Measurements from ENCODE around the gene TMEM120B.

The TMEM120B gene

DNA sequence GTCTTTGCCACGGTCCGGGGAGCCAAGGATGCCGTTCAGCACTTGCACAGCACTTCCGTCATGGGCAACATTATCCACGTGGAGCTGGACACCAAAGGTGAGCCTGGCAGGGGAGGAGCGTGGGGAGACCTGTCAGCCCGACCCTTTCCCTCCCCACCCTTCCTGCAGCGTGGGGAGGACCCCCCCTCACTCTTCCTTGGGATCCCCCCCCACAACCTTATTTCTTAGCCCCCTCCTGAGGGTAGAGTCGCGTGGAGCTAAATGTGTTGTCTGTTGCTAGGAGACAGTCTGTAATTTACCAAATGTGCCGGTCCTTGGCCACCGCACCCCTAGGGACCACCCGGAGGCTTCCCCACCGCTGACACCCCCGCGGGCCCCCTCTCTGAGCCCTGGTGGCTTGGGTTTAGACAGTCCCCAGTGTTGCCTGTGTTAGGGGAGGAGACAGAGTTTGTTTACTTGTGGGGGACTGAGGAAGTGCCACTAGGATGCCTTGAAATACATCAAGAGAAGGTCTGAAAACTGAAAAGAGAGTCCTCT is 93.5 kb downstream of the TMEM120B start:
- no peak for DNase-seq (ENCODE audit: low spot score)

DNA sequence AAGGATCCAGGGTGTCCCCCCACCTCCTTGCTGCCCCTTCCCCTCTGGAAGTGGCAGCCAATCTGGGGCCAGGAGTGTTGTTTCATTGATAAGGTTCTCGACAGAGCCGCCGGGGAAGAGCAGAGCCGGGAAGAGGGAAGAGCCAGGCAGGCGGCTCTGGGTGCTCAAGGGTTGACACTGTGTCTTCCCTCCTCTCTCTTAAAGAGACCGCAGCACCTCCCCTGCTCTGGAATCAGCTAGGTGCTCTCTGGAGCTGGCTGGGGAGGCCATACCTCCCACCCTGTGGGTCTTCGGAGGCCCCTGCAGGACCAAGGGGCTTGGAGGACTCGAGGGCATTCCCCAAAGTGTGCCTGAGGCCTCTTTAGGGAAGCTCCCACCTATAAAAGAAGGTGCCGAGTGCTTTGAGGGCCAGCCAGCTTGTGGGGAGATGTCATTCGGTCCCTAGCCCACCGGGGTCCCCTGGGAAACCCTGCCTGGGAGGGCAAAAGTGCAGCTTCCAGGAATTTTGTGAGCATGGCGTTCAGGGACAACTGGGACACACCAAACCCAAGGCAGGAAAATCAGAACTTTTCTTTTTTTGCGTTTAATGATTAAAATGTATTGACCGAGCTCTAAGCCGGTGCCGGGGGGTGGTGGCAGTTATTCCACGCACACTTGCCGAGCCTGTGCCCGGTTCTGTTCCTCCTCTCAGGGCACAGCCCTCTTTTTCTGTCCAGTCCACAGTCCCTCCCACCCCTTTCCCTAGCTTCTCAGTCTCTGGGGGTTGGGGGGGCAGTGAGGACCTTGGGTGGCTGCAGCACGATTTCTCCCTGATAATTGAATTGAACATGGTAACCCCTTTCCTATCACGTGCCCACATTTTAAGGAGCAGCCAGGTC is 94.2 kb downstream of the TMEM120B start:
- DNase-seq (ENCODE audit: low spot score) = no peak

DNA sequence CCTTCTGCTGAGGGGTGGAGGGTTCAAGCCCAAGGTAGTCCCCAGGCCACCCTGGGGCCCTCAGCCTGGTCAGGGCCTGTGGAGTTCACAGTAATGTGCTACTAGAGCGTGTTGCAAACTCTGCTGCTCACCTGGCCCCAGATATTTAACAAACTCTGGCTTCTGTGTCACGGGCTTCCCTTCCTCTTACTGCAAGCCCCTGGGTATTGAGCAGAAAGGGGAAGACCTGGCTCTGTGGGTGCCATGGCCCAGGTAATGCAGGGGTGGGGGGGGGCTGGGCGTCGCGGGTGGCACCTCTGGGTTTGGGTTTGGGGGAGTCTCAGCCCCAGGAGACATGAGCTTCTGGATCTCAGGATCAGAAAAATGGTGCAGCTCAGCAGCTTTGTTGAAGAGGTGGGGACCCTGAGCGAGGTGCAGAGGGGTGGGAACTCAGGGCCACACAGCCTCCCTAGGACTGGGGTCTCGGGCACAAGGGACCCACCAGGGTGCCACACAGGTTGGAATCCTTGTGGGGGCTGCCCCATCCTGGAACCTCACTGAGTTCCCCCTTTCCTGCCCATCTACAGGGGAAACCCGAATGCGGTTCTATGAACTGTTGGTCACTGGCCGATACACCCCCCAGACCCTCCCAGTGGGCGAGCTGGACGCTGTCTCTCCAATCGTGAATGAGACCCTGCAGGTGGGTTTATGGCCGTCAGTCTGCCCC is 95.2 kb downstream of the TMEM120B start:
- DNase-seq (ENCODE audit: low spot score) = no peak

DNA sequence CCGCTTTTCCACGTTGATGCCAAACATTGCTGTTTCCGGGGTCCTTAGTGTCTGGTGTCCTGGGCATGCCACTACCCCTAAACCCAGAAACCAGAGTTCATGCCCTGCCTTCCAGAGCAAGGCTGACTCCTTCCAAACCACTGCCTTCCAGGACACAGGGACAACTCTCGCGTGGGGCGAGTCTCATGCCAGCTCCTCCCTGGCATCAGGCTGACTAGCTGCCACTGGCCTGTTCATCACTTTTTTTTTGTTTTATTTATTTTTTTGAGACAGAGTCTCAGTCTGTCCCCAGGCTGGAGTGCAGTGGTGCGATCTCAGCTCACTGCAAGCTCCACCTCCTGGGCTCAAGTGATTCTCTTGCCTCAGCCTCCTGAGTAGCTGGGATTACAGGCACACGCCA is 96.1 kb downstream of the TMEM120B start:
- no peak for DNase-seq (ENCODE audit: low spot score)

DNA sequence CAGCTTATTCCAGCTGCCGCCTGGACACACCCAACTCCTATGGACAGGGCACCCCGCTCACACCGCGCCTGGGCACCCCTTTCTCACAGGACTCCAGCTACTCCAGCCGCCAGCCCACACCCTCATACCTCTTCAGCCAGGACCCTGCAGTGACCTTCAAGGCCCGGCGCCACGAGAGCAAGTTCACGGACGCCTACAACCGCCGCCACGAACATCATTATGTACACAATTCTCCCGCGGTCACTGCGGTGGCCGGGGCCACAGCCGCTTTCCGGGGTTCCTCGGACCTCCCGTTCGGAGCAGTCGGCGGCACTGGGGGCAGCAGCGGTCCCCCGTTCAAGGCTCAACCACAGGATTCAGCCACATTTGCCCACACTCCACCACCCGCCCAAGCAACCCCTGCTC is 97.2 kb downstream of the TMEM120B start:
- no peak for DNase-seq (ENCODE audit: low spot score)

DNA sequence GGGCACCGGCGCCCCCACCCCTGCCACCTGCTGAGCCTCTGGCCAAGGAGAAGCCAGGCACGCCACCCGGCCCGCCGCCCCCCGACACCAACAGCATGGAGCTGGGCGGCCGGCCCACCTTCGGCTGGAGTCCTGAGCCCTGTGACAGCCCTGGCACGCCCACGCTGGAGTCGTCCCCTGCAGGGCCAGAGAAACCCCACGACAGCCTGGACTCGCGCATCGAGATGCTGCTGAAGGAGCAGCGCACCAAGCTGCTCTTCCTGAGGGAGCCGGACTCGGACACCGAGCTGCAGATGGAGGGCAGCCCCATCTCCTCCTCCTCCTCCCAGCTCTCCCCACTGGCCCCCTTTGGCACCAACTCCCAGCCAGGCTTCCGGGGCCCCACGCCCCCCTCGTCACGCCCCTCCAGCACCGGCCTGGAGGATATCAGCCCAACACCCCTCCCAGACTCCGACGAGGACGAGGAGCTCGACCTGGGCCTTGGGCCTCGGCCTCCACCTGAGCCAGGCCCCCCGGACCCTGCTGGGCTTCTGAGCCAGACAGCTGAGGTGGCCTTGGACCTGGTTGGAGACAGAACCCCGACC is 97.8 kb downstream of the TMEM120B start:
- DNase-seq (ENCODE audit: low spot score) = no peak

DNA sequence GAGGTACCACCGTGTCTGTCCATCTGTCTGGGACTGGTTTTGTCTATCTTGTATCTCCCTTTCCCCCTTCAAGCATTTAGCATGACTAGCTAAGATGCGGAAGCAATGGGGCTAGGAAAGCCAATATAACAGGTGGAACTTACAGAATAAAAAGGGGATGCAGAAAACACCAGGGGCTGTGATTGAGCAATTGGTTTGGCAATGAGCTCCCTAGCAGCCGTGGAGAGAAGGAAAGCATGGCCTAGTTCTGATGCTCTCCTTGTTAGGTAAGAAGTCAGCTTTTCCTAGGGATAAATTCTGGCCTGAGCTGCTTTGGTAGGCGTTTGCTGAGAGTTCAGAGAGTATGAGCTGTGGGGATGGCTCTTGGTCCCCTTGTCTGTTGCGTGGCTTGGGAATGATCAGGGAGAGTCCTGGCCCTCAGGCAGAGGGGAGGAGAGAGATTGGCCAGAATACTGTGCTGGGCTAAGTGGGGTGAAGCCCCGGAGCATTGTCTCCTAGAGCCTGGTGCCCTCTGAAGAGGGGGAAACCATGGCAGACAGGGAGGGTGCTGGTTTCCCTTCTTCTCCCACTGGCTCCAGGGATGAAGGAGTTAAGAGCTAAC is 98.4 kb downstream of the TMEM120B start:
- no peak for DNase-seq (ENCODE audit: low spot score)

DNA sequence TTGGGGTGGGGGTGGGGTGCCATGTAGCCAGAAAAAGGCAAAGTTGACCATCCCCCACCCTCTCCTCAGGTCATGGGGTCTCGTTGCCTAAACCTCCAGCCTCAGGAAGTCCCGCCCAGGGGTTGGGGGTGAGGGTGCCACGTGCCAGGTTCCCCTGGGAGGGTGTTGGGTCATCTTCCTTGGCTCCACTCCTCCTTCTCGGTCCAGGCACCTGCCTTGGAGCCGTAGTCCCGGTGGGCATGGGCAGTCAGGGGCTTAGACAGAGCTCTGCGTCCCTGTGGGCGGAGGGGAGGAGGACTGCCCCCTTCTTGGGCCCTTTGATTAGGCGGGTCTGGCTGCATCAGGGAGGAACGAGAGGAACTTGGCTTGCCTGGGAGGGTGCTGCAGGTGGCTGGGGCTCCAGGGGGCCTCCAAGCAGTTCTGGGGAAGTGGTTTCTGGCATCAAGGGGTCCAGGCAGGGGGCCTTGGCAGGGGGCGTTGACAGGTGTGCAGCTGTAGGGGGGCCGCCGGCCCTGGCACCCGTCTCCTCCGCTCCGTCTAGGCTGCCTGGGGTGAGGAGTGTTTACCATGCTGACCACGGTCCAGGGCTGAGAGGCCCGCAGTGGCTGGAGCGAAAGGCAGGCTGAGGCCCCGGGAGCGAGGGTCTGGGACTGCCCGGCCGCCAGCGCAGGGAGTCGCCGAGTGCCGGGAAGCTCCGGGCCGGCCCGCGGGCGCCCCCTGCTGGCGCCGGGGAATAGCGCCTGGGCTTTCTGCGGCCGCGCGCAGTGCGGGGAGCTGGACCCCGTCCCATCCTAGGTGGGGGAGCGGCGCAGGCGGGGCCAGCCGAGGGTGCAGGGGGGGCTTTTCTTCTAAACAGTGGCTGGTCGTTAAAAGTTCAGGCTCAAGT is 99.1 kb downstream of the TMEM120B start:
- DNase-seq (ENCODE audit: low spot score) = no peak

DNA sequence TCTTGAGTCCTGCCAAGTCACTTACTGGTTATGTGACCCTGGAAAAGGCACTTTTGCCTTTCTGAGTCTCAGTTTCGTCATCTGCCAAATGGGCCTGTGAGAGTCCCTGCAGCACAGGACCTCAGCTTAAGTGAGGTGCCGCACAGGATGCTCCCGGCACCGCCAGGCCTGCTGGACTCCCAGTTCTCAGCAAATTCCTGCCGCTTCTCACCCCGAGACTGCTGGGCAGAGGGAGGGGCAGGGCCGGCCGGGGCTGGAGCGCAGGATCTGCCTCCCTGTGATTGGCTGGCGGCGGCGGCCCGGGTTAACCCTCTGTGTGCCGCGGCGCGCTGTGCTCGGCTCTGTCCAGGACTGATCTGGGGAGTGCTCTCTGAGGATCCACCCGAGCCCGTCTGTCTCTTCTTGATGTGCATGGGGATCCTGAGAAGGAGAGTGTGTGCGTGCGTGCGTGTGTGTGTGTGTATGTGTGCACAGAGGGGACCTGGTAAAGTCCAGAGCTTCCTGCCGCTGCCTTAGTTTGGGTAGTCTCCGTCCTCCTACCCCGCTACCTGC is 99.8 kb downstream of the TMEM120B start:
- DNase-seq (ENCODE audit: low spot score) = no peak

DNA sequence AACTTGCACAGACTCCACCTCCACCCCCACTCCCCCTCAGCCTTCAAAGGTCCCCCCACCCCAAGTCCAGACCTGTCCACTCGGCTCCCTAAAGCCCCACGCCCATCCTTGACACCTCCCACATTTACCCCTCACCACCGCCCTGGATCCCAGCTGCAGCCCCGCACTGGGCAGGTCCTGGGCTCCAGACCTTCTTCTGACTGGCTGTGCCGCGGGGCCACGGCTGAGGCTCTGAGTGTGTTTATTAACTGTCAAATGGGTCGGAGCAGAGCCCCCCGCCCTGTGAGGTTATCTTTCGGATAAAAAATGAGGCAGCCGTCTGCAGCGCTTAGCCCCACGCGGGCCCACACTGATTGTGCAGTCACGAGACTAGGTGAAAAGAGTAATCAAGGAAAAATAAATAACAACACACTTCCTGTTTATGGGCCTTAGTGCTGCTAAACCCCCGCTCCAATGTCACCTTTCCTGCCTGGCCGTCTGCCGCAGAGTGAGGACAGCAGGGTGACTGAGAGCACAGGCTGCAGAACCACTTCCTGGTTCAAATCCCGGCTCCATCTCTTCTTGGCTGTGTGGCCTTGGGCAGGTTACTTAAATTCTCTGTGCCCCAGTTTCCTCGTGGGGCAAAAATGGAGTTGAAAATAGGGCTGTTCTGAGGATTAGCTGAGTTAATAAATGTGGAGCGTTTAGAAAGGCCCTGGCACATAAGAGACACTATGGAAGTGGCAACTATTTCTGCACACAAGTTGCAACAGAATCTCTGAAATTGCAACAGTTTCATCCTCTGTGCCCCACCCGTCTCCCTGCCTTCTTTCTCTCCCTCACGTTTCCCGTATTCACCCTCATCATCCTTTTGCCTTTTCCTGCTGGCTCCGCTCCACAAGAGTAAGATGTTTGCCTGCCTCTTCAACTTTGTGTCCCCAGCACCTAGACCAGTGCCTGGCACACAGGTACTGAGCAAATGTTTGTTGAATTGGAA is 100.7 kb downstream of the TMEM120B start:
- DNase-seq (ENCODE audit: low spot score) = no peak

DNA sequence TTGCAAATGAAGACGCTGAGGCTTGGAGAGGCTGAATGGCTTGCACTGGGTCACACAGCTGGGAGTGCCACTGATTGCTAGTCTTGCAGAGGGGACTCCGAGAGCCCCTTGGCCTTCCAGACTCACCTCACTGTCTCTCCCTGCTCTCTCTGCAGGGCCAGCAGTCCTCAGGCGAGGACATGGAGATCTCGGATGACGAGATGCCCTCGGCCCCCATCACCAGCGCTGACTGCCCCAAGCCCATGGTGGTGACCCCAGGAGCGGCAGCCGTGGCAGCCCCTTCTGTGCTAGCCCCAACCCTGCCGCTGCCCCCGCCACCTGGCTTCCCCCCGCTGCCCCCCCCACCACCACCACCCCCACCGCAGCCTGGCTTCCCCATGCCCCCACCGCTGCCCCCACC is 101.4 kb downstream of the TMEM120B start:
- no peak for DNase-seq (ENCODE audit: low spot score)

DNA sequence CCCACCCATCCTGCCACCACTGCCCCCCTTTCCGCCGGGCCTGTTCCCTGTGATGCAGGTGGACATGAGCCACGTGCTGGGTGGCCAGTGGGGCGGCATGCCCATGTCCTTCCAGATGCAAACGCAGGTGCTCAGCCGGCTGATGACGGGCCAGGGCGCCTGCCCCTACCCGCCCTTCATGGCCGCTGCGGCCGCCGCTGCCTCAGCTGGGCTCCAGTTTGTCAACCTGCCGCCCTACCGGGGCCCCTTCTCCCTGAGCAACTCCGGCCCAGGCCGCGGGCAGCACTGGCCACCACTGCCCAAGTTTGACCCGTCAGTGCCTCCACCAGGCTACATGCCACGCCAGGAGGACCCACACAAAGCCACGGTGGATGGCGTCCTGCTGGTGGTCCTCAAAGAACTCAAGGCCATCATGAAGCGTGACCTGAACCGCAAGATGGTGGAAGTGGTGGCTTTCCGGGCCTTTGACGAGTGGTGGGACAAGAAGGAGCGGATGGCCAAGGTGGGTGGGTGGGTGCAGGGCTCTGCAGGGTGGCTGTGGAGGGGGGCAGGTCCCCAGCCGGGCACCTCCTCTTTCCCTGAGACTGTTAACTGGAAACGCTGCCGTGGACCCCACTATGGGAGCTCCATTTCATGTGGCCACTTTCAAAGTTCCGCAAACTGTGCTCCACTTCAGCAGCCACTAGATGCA is 102.0 kb downstream of the TMEM120B start:
- no peak for DNase-seq (ENCODE audit: low spot score)

DNA sequence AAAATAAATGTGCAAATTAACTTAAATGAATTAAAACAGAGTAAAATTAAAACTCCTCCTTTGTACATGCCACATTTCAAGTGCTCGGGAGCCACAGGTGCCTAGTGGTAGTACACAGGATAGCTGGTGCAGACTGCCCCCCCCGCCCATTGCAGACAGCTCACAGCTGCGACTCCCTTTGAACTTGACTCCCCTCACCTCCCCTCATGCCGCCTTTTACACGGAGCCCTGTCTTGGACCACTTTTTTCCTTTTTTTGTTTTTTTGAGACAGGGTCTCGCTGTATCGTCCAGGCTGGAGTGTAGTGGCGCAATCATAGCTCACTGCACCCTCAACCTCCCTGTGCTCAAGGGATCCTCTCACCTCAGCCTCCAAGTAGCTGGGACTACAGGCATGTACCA is 102.7 kb downstream of the TMEM120B start:
- no peak for DNase-seq (ENCODE audit: low spot score)

DNA sequence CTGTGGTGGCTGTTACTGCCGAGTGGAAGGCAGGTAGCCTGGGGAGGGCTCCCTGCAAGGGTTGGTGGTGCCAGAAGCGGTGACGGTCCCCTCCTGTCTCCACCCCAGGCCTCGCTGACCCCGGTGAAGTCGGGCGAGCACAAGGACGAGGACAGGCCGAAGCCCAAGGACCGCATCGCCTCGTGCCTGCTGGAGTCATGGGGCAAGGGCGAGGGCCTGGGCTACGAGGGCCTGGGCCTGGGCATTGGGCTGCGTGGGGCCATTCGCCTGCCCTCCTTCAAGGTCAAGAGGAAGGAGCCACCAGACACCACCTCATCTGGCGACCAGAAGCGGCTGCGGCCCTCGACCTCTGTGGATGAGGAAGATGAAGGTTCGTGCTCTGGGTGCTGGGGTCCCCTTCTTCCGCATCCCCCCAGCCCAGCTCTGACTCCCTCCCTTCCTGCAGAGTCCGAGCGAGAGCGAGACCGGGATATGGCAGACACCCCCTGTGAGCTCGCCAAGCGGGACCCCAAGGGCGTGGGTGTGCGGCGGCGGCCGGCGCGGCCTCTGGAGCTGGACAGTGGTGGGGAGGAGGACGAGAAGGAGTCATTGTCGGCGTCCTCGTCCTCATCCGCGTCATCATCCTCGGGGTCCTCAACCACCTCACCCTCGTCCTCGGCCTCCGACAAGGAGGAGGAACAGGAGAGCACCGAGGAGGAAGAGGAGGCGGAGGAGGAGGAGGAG is 104.5 kb downstream of the TMEM120B start:
- DNase-seq (ENCODE audit: low spot score) = no peak

DNA sequence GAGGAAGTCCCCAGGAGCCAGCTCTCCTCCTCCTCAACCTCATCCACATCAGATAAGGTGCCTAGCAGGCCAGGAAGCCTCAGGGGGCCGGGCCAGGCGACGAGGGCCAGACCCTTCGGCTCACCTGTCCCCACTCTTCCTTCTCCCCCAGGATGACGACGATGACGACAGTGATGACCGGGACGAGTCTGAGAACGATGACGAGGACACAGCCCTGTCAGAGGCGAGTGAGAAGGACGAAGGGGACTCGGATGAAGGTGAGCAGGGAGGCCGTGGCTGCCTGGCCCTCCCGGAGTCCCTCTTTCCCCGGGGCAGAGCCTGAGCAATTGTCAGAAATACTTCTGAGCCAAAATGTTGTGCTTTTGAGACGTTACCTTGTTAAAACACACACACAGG is 105.1 kb downstream of the TMEM120B start:
- DNase-seq (ENCODE audit: low spot score) = no peak

DNA sequence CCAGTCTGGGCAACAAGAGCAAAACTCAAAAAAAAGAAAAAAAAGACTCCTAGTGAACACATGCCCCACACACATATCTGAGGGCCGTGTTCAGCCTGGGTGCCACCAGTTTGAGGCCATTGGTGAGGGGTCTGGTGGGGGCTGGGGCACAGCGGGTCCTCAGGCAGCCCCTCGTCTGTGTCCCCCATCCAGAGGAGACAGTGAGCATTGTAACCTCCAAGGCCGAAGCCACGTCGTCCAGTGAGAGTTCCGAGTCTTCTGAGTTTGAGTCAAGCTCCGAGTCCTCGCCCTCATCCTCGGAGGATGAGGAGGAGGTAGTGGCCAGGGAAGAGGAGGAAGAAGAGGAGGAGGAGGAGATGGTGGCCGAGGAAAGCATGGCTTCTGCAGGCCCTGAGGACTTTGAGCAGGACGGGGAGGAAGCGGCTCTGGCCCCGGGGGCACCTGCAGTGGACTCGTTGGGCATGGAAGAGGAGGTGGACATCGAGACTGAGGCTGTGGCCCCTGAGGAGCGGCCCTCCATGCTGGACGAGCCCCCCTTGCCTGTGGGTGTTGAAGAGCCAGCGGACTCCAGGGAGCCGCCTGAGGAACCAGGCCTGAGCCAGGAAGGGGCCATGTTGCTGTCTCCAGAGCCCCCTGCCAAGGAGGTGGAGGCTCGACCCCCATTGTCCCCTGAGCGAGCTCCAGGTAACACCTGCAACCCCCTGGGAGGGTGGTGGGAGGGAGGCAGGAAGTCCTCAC is 106.8 kb downstream of the TMEM120B start:
- no peak for DNase-seq (ENCODE audit: low spot score)

DNA sequence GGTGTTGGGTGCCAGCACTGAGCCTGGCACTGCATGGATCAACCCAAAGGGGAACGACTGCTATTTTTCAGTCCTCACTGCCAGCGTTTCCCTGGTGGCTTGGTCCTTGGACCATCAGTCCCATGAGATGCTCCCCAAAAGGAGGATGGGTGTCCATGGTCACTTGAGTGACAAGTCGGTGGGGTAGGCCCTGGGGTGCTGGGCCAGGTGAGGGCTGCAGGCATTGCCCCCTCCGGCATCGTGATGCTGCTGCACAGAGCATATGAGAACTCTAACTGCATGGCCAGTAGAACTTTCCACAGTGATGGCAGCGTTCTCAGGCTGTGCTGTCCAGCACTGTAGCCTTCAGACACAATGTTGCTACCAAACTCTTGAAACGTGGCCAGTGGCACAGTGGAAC is 107.5 kb downstream of the TMEM120B start:
- no peak for DNase-seq (ENCODE audit: low spot score)
